Measurements from ENCODE around the gene NT5C1B.
A peak's percentile ranks its signal among the peaks of the same experiment; 100 is the strongest.

The NT5C1B gene

GRCh38 chr2:18551169-18551568, 38.2 kb downstream of the NT5C1B start:
- DNase-seq (ENCODE audit: low spot score) = no peak

- DNase-seq (ENCODE audit: low spot score) = no peak
Observed at GRCh38 chr2:18550433-18550832, 38.9 kb downstream of the NT5C1B start.

GRCh38 chr2:18549083-18549482, 40.3 kb downstream of the NT5C1B start:
- DNase-seq (ENCODE audit: low spot score) = no peak

GRCh38 chr2:18548621-18549020, 40.7 kb downstream of the NT5C1B start:
- DNase-seq (ENCODE audit: low spot score) = no peak

GRCh38 chr2:18546567-18546966, 42.8 kb downstream of the NT5C1B start:
- DNase-seq (ENCODE audit: low spot score) = no peak

- peak; percentile 38 for DNase-seq (ENCODE audit: low spot score)
Observed at GRCh38 chr2:18545384-18545783, 44.0 kb downstream of the NT5C1B start.

- DNase-seq (ENCODE audit: low spot score) = no peak
Observed at GRCh38 chr2:18544171-18544570, 45.2 kb downstream of the NT5C1B start.

- no peak for DNase-seq (ENCODE audit: low spot score)
Observed at GRCh38 chr2:18540872-18541271, 48.5 kb downstream of the NT5C1B start.

GRCh38 chr2:18536697-18537096, 52.7 kb downstream of the NT5C1B start:
- no peak for DNase-seq (ENCODE audit: low spot score)

GRCh38 chr2:18536100-18536499, 53.3 kb downstream of the NT5C1B start:
- no peak for DNase-seq (ENCODE audit: low spot score)

GRCh38 chr2:18531194-18531593, 58.2 kb downstream of the NT5C1B start:
- DNase-seq (ENCODE audit: low spot score) = no peak

GRCh38 chr2:18527822-18528221, 61.5 kb downstream of the NT5C1B start:
- DNase-seq (ENCODE audit: low spot score) = no peak

GRCh38 chr2:18527326-18527725, 62.0 kb downstream of the NT5C1B start:
- DNase-seq (ENCODE audit: low spot score) = no peak

GRCh38 chr2:18526429-18526828, 62.9 kb downstream of the NT5C1B start:
- no peak for DNase-seq (ENCODE audit: low spot score)

GRCh38 chr2:18525852-18526251, 63.5 kb downstream of the NT5C1B start:
- no peak for DNase-seq (ENCODE audit: low spot score)

GRCh38 chr2:18525236-18525635, 64.1 kb downstream of the NT5C1B start:
- DNase-seq (ENCODE audit: low spot score) = no peak

GRCh38 chr2:18522484-18523146, 66.8 kb downstream of the NT5C1B start:
- no peak for DNase-seq (ENCODE audit: low spot score)

GRCh38 chr2:18520451-18521425, 68.6 kb downstream of the NT5C1B start:
- DNase-seq (ENCODE audit: low spot score) = peak; percentile 74

GRCh38 chr2:18519914-18520450, 69.4 kb downstream of the NT5C1B start:
- no peak for DNase-seq (ENCODE audit: low spot score)

GRCh38 chr2:18518116-18519111, 71.0 kb downstream of the NT5C1B start:
- DNase-seq (ENCODE audit: low spot score) = peak; percentile 20

- DNase-seq (ENCODE audit: low spot score) = no peak
Observed at GRCh38 chr2:18517386-18517785, 72.0 kb downstream of the NT5C1B start.

- DNase-seq (ENCODE audit: low spot score) = peak; percentile 77
Observed at GRCh38 chr2:18516112-18516511, 73.3 kb downstream of the NT5C1B start.
